Lung (tissue), 12 donors: ENCODE results near the gene COX20. TPM values are rescaled to one million over a fixed set of nuclear protein-coding genes. Genes with fewer than 3 reads are reported as not detected.

Experiments used
- ATAC-seq: fragments of 200-7000 bp; cut with Tn5 transposase; one replicate; pipeline ENCODE4 v1.9.1; 2020; ENCODE audit warnings: moderate number of reproducible peaks; ENCODE audit not compliant: insufficient read depth, low FRiP score
- DNase-seq, 3 donors: peaks; one replicate each; pipeline ENCODE4 v3.0.0-alpha.2; 2013 to 2017
- H3K27ac ChIP-seq, 2 donors: one replicate each; pipeline ENCODE4 v1.5.1; 2013; ENCODE audit warnings: mild to moderate bottlenecking in 2 of 2, moderate library complexity in 2 of 2, control low read depth in 1 of 2, inconsistent platforms in 1 of 2, low read depth in 1 of 2, low read length in 1 of 2
- H3K27me3 ChIP-seq, 3 donors: one replicate each; pipeline ENCODE4 v1.5.1; 2013; ENCODE audit warnings: low read length in 2 of 3; ENCODE audit not compliant: control insufficient read depth in 3 of 3, insufficient read depth in 3 of 3
- H3K36me3 ChIP-seq, 4 donors: one replicate each; pipeline ENCODE4 v1.5.1; 2013; ENCODE audit warnings: low read length in 4 of 4, mild to moderate bottlenecking in 1 of 4, moderate library complexity in 1 of 4; ENCODE audit not compliant: control insufficient read depth in 4 of 4, insufficient read depth in 4 of 4
- H3K4me1 ChIP-seq, 5 donors: one replicate each; pipeline ENCODE4 v1.5.1; 2013; ENCODE audit warnings: low read length in 5 of 5, mild to moderate bottlenecking in 2 of 5, moderate library complexity in 1 of 5; ENCODE audit not compliant: control insufficient read depth in 5 of 5, insufficient read depth in 5 of 5
- H3K4me3 ChIP-seq: one replicate; pipeline ENCODE4 v1.5.1; 2013; ENCODE audit warnings: mild to moderate bottlenecking, control low read depth, moderate library complexity
- H3K9ac ChIP-seq, 2 donors: one replicate each; pipeline ENCODE4 v1.5.1; 2013; ENCODE audit warnings: low read length in 2 of 2, control low read depth in 1 of 2; ENCODE audit not compliant: insufficient read depth in 1 of 2
- H3K9me3 ChIP-seq, 4 donors: one replicate each; pipeline ENCODE4 v1.5.1; 2013; ENCODE audit warnings: low read length in 3 of 4, mild to moderate bottlenecking in 1 of 4, moderate library complexity in 1 of 4; ENCODE audit not compliant: control insufficient read depth in 4 of 4, insufficient read depth in 3 of 4
- CTCF ChIP-seq: IDR thresholded peaks from 2 replicates; pipeline ENCODE4 v1.5.1; 2012; ENCODE audit warnings: mild to moderate bottlenecking; ENCODE audit errors: control extremely low read depth, extremely low read depth
- WGBS, 2 donors: extraction: QIAGEN DNeasy Blood & Tissue Kit; methylation state at CpG; one replicate each; pipeline ENCODE4 v1.1.7; 2013; 5-methylcytosine and 5-hydroxymethylcytosine counted together
- polyA plus RNA-seq, 2 donors: library from polyadenylated mRNA; stranded (reverse); fragments of 200-250 nt; gene quantifications; one replicate each; pipeline ENCODE4 v1.2.1, GENCODE V29; 2013
- total RNA-seq, 2 donors: library from RNA; depleted of rRNA in 1 of 2; stranded (reverse); fragments of >200 nt in 1 of 2; gene quantifications; one replicate each; pipeline ENCODE4 v1.2.1, GENCODE V29; 2014 to 2021
- donor health status: control.
- donor health status: control.
- donor health status: Bipolar disorder and iron deficiency.
- donor health status: healthy.
- donor health status: DM: yes; HTN: yes; CAD: no.

COX20 gene
- total and polyA plus RNA-seq, 4 donors: 23.4 to 53.2 (median 31.3) TPM

- H3K9ac ChIP-seq: no peak overlapping the region
- no peaks in the 10 kb centered on the region for H3K36me3 ChIP-seq
- no peak for ATAC-seq
- no peak overlapping the region for H3K4me3 ChIP-seq
- no peak for DNase-seq
- peaks cover 0 to 2% (median 0%) of the 10 kb centered on the region in 5 donors for H3K4me1 ChIP-seq
- H3K27ac ChIP-seq: no peak overlapping the region
- 87 to 89% methylated on average over 11 of the region's 11 CpGs for WGBS, 2 donors
- H3K27me3 ChIP-seq: no peaks in the 10 kb centered on the region
- TF ChIP-seq CTCF: no peak
- H3K9me3 ChIP-seq: no peaks in the 10 kb centered on the region
These were observed 46.3 kb downstream of the COX20 start for GRCh38 chr1:244881552-244882280.

GRCh38 chr1:244887281-244887680, 51.8 kb downstream of the COX20 start:
- Histone ChIP-seq H3K4me3 (no peak overlapping the region), H3K27me3 (no peaks in the 10 kb centered on the region), H3K27ac (no peak overlapping the region), H3K9me3 (peaks cover 0 to 4% (median 0%) of the 10 kb centered on the region in 4 donors), H3K9ac (no peak overlapping the region), H3K36me3 (no peaks in the 10 kb centered on the region), H3K4me1 (no peaks in the 10 kb centered on the region)
- ATAC-seq: no peak
- WGBS, 2 donors: 83 to 94% methylated on average over 4 of the region's 4 CpGs
- no peak for TF ChIP-seq CTCF
- no peak for DNase-seq

- Histone ChIP-seq H3K9me3 (no peaks in the 10 kb centered on the region), H3K27ac (no peak overlapping the region), H3K36me3 (no peaks in the 10 kb centered on the region), H3K27me3 (no peaks in the 10 kb centered on the region), H3K4me1 (no peaks in the 10 kb centered on the region), H3K9ac (no peak overlapping the region), H3K4me3 (no peak overlapping the region)
- DNase-seq: no peak
- ATAC-seq: no peak
- 95% methylated on average over 7 of the region's 7 CpGs for WGBS, 2 donors
- TF ChIP-seq CTCF: no peak
These were observed 58.4 kb downstream of the COX20 start for GRCh38 chr1:244893836-244894235.

Other genes with a start within 250 kb of the COX20 start
- 100 to 1,000 TPM in 1 of 2 donors, 10 to 100 TPM in 1; 50.0 to 142 TPM for gene DESI2, start 182.5 kb upstream of the COX20 start, total RNA-seq
- gene DESI2, start 182.5 kb upstream of the COX20 start, polyA plus RNA-seq: 10 to 100 TPM; 17.1 to 20.1 TPM
- 100 to 1,000 TPM; 238 to 611 TPM for gene HNRNPU, start 28.9 kb downstream of the COX20 start, total RNA-seq
- gene HNRNPU, start 28.9 kb downstream of the COX20 start, polyA plus RNA-seq: 100 to 1,000 TPM; 133 to 175 TPM